HG02852 (cell line): Measurements from ENCODE around the gene PIP4K2C.

ENCODE experiments used
- ATAC-seq: cut with Tn5 transposase; IDR thresholded peaks from one replicate; pipeline ENCODE4 v1.9.1; 2021; ENCODE audit warnings: mild to moderate bottlenecking, moderate library complexity; ENCODE audit not compliant: unreplicated experiment

PIP4K2C gene

GRCh38 chr12:57620936-57621496 is 30.0 kb downstream of the PIP4K2C start:
- ATAC-seq, result no peak

DNA sequence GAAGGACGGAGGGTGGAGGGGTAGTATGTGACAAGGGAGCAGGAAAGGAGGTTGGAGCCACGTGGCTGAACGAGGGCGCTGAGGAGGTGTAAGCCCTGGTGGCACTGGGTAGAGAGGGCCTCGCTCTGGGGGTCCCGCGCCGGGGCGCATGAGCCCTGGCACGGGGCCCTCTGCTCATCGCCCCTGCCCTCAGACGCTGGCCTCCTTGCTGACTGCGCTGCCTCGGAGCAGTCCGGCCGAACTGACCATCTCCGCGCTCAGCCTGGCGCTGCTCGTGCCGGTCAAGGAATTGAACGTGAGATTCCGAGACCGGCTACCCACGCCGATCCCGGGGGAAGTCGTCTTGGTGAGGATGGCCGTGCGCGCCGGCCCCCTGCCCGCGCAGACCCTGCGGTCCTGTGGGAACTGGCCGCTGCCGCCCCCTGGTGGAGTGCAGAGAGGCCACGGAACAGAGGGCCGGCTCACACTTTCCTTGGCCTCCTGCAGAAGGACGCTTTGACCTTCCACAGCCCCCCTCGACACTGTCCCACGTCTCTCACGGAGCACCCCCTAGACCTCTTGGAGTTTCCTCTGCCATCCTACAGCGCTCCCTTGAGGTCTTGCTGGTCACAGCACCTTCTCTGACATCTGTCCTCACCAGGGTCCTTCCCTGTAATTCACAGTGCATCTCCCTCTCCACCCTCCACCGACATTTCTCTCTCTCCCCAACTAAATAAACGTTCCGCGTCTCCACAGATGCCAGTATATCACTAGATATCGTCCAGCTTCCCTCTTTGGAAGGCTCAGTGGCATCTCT is 30.7 kb downstream of the PIP4K2C start:
- no peak for ATAC-seq

GRCh38 chr12:57622293-57623245 is 31.6 kb downstream of the PIP4K2C start:
- ATAC-seq, result no peak

DNA sequence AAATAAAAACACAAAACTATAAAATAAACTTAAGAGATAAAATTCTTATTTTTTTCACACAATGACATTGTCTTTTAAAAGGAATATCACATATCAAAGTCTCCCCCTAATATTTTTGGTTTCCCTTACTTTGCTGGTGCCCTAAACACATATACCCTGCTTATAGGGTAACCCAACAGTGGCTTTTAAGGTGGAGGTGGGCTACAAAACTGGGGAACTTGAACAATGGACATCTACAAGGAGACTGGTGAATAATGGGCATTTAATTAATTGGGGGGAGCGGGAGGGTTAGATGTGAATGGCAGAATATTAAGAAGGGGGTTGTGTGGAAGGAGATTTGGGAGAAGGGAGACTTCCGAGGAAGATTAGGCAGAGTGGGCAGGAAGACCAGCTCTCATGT is 32.4 kb downstream of the PIP4K2C start:
- no peak for ATAC-seq

DNA sequence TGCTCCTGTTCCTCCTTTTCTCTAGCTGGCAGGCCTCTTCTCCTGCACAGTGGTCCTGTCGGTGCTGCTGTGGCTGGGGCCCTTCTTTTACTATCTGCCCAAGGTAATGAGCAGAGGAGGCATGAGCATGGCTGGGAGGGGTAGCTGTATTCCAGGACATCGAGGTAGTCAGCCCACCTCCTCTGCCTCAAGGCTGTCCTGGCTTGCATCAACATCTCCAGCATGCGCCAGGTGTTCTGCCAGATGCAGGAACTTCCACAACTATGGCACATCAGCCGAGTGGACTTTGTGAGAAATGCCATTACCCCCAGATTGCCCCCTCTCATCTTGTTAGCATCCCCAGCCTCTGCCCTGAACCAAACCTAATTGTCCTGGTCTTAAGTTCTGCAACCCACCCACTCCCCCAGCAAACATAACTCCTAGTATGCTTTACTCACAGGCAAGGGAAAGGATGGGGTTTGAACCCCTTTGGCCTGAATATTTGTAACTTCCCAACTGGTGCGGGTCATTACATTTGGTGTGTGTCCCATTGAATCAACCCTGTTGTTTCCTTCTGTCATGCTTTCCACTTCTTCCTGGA is 32.9 kb downstream of the PIP4K2C start:
- no peak for ATAC-seq

DNA sequence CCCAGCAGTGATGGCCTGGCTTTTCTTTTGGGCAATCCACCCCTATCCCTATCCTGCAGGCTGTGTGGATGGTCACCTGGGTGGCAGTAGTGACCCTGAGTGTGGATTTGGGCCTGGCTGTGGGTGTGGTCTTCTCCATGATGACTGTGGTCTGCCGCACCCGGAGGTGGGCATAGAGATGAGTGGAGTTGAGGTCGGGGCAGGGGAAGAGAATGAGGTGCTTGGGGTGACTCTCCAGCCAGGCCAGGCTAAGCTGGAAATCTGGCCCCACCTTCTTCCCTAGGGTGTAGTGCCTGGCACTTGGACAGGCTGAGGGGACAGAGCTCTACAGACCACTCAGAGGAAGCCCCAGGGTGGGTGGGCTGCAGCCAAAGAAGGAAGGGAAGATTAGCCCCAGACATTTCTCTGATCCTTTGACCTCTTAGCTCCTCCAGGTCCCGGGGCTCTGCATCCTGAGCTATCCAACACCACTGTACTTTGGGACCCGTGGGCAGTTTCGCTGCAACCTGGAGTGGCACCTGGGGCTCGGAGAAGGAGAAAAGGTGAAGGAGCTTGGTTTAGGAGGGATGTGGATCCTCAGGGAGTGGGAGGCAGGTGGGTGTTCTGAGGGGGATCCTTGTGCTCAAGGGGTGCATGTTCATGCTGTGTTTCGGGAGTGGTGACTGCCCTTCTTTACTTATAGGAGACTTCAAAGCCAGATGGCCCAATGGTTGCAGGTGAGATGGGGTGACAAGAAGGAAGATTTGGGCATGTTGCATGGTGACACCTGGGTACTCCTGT is 33.6 kb downstream of the PIP4K2C start:
- ATAC-seq, result no peak

GRCh38 chr12:57625261-57626032 is 34.5 kb downstream of the PIP4K2C start:
- ATAC-seq, result no peak

GRCh38 chr12:57626111-57626920 is 35.3 kb downstream of the PIP4K2C start:
- no peak for ATAC-seq

GRCh38 chr12:57626921-57627445 is 36.0 kb downstream of the PIP4K2C start:
- no peak for ATAC-seq

- ATAC-seq, result no peak
Measured at GRCh38 chr12:57627501-57628279, 36.7 kb downstream of the PIP4K2C start.

DNA sequence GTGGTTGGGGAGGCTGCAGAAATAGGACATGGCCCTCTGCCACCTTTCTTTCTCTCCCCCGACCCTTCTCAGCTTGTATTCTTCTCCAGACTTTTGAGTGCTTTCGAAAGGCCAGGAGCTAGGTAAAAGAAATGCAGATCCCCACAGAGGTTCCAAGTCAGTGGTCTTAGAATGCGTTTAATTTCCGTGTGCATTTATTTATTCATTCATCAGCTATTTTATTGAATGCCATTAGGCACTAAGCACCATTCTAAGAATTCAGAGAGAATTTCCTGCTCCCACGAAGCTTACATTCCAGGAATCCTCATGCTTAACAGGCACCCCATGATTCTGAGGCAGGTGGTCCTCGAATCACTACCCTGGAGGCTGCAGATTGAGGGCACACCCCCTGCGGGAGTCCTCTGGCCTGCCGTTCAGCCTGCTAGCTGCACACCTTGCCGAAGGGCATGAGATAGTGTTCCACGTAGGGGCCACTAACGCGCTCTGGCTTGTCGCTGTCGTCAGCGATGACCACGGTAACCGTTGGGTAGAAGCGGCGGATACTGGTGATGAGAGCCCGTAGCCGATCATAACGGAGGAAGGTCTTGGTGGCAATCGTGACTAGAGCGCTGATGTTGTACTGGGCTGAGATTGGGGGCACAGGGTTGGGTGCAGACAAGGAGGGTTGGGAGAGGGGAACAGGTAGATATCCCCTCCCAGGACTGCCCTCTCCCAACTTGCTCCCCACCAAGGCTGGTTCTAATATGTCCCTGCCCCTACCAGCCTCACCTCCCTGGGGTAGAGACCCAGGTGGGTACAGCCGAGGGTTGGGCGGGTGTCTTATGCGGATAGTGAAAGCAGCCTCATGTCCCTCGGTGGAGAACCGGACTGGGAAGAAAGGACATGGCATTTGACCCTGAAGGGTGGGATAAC is 37.5 kb downstream of the PIP4K2C start:
- ATAC-seq, result no peak

GRCh38 chr12:57629897-57630471 is 39.0 kb downstream of the PIP4K2C start:
- ATAC-seq, result no peak

DNA sequence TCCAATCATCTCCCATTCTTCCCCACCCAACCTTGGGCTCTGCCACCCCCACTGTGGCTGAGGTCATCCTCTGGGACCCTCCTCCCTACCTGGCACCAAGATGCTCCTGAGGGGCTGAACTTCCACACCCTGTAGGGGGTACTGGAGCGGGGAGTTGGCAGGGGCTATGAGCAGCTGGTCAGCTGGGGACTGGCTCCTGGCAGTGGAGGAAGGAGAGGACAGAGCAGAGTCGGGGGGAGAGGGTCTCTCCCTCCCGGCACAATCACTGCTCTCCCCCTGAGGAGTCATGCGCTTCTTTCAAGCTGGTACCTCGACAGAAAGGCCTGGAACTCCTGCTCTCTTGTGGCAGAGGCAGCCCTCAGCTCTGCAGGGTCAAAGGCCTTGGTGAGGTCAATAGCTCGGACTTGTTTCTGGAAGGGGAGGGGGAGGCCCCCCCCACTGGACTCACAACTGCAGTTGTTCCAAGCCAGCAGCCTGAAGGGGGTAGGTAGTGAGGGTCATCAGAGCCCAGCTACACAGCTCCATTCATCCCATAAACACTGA is 40.0 kb downstream of the PIP4K2C start:
- no peak for ATAC-seq

- no peak for ATAC-seq
Measured at GRCh38 chr12:57631566-57632072, 40.6 kb downstream of the PIP4K2C start.

- ATAC-seq, result peak; percentile 26
Measured at GRCh38 chr12:57632073-57632957, 41.3 kb downstream of the PIP4K2C start.
